Esophagus squamous epithelium (tissue), 5 donors: ENCODE results near the gene FGF12. TPM values are rescaled to one million over a fixed set of nuclear protein-coding genes. Genes with fewer than 3 reads are reported as not detected.

Experiments used
- DNase-seq: peaks from one replicate; lab custom pipeline; 2025; lab: John Stamatoyannopoulos, UW
- H3K27ac ChIP-seq, 4 donors: fragments of 200-600 bp; sonication (generic); one replicate each; pipeline ENCODE4 v1.5.1; 2016 to 2019; ENCODE audit warnings: mild to moderate bottlenecking in 1 of 4
- H3K27me3 ChIP-seq, 4 donors: fragments of 200-600 bp; sonication (generic); 1 replicate in 3 of 4; 2 replicates in 1 of 4; pipeline versions ENCODE4 v1.5.1 to v1.6.0; 2017 to 2021; ENCODE audit warnings: antibody characterized with exemption in 1 of 4
- H3K36me3 ChIP-seq, 3 donors: fragments of 200-600 bp; sonication (generic); one replicate each; pipeline ENCODE4 v1.5.1; 2016 to 2019
- H3K4me1 ChIP-seq, 3 donors: fragments of 200-600 bp; sonication (generic); one replicate each; pipeline ENCODE4 v1.5.1; 2017 to 2019
- H3K4me3 ChIP-seq, 4 donors: fragments of 200-600 bp; sonication (generic); 1 replicate in 3 of 4; 2 replicates in 1 of 4; pipeline ENCODE4 v1.5.1; 2016 to 2019; ENCODE audit warnings: mild to moderate bottlenecking in 2 of 4, moderate library complexity in 1 of 4
- H3K9me3 ChIP-seq, 3 donors: fragments of 200-600 bp; sonication (generic); one replicate each; pipeline ENCODE4 v1.5.1; 2016 to 2019
- POLR2A ChIP-seq, 4 donors: fragments of 450-650 bp; IDR thresholded peaks; one replicate each; pipeline ENCODE4 v1.6.1; 2017; ENCODE audit warnings: antibody characterized with exemption in 4 of 4, mild to moderate bottlenecking in 4 of 4, moderate library complexity in 3 of 4
- intact Hi-C: fragments of 100-400 bp; cut with DNase I; formaldehyde crosslinking; loops from one replicate; pipeline ENCODE4 v1.15.0; 2022
- small RNA-seq, 4 donors: library from RNA; depleted of rRNA; stranded (forward); fragments of <200 nt; gene quantifications; one replicate each; pipeline ENCODE3, GENCODE V24; 2016
- total RNA-seq, 4 donors: library from RNA; depleted of rRNA; stranded (reverse); fragments of >200 nt; gene quantifications; one replicate each; pipeline ENCODE4 v1.1.0, GENCODE V29; 2016
- TF ChIP-seq, protein P1 (sequence below), 6 experiments: fragments of 450-650 bp in 4 of 6; fragments of 200-600 bp in 2 of 6; sonication (generic) in 2 of 6; IDR thresholded peaks; one replicate each; pipeline ENCODE4 v1.5.1; 2016 to 2019; ENCODE audit warnings: antibody characterized with exemption in 6 of 6, mild to moderate bottlenecking in 4 of 6, moderate library complexity in 4 of 6
- donor health status: DM: yes; HTN: yes; CAD: no.

Gene FGF12
- total RNA-seq, 4 donors from 2014 or later = 0.18 to 1.6 (median 0.86) TPM

- Histone ChIP-seq H3K4me1 (no peaks in the 10 kb centered on the region), H3K27ac (no peak overlapping the region), H3K36me3 (no peaks in the 10 kb centered on the region), H3K9me3 (no peaks in the 10 kb centered on the region), H3K27me3 (no peaks in the 10 kb centered on the region), H3K4me3 (no peak overlapping the region)
- intact Hi-C loops = no loop called here
- TF ChIP-seq, protein P1, sequence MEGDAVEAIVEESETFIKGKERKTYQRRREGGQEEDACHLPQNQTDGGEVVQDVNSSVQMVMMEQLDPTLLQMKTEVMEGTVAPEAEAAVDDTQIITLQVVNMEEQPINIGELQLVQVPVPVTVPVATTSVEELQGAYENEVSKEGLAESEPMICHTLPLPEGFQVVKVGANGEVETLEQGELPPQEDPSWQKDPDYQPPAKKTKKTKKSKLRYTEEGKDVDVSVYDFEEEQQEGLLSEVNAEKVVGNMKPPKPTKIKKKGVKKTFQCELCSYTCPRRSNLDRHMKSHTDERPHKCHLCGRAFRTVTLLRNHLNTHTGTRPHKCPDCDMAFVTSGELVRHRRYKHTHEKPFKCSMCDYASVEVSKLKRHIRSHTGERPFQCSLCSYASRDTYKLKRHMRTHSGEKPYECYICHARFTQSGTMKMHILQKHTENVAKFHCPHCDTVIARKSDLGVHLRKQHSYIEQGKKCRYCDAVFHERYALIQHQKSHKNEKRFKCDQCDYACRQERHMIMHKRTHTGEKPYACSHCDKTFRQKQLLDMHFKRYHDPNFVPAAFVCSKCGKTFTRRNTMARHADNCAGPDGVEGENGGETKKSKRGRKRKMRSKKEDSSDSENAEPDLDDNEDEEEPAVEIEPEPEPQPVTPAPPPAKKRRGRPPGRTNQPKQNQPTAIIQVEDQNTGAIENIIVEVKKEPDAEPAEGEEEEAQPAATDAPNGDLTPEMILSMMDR (IDR thresholded peaks at IDR 0.05) = peak in 1 of 6 experiments; percentile 12
- TF ChIP-seq POLR2A (IDR thresholded peaks at IDR 0.05) = no peak
- DNase-seq = no peak
Observed at GRCh38 chr3:192090586-192090985, 636.8 kb downstream of the FGF12 start.

Small RNAs within 50 kb of the gene (small RNA-seq; reads per million reads assigned to genes)
- gene RF01210 = 0 to 0.27 (median 0) reads per million in 4 donors
- gene RNU1-20P = 0 to 0.74 (median 0.25) reads per million in 4 donors

Other genes with a start within 250 kb of the FGF12 start
- gene MB21D2, start 190.3 kb upstream of the FGF12 start, total RNA-seq = 1 to 10 TPM in 3 of 4 donors, under 1 TPM in 1; 0.72 to 3.6 (median 2.8) TPM